HEK293 (cell line): Measurements from ENCODE around the gene CTRB1.

Source experiments
- MEIS1 ChIP-seq: sonication (generic); formaldehyde crosslinking; IDR thresholded peaks from 2 replicates; pipeline ENCODE4 v1.8.1; 2022; ENCODE audit warnings: missing genetic modification reagents, mild to moderate bottlenecking, borderline replicate concordance
- RBAK ChIP-seq: fragments of 450-650 bp; formaldehyde crosslinking; IDR thresholded peaks from 2 replicates; pipeline ENCODE4 v1.5.1; 2016; ENCODE audit warnings: missing biosample characterization, missing genetic modification characterization
- SCRT2 ChIP-seq: fragments of 450-650 bp; formaldehyde crosslinking; IDR thresholded peaks from 2 replicates; pipeline ENCODE4 v1.5.1; 2016; ENCODE audit warnings: missing biosample characterization, missing genetic modification characterization
- ZBTB48 ChIP-seq: fragments of 450-650 bp; formaldehyde crosslinking; IDR thresholded peaks from 2 replicates; pipeline ENCODE4 v1.5.1; 2016; ENCODE audit warnings: missing biosample characterization, missing genetic modification characterization
- ZFP69B ChIP-seq: fragments of 450-650 bp; formaldehyde crosslinking; IDR thresholded peaks from 2 replicates; pipeline ENCODE4 v1.5.1; 2016; ENCODE audit warnings: missing biosample characterization, missing genetic modification characterization
- ZNF155 ChIP-seq: fragments of 450-650 bp; formaldehyde crosslinking; IDR thresholded peaks from 2 replicates; pipeline ENCODE4 v1.5.1; 2016; ENCODE audit warnings: missing biosample characterization, missing genetic modification characterization
- ZNF23 ChIP-seq: fragments of 450-650 bp; formaldehyde crosslinking; IDR thresholded peaks from 2 replicates; pipeline ENCODE4 v1.5.1; 2016; ENCODE audit warnings: missing biosample characterization, missing genetic modification characterization, borderline replicate concordance
- ZNF292 ChIP-seq: fragments of 450-650 bp; formaldehyde crosslinking; IDR thresholded peaks from 2 replicates; pipeline ENCODE4 v1.5.1; 2016; ENCODE audit warnings: low read depth, missing biosample characterization, missing genetic modification characterization, borderline replicate concordance
- ZNF514 ChIP-seq: fragments of 450-650 bp; formaldehyde crosslinking; IDR thresholded peaks from 2 replicates; pipeline ENCODE4 v1.5.1; 2016; ENCODE audit warnings: missing biosample characterization, missing genetic modification characterization
- ZNF561 ChIP-seq: fragments of 450-650 bp; IDR thresholded peaks from 2 replicates; pipeline ENCODE4 v1.5.1; 2018; ENCODE audit warnings: missing biosample characterization, missing genetic modification characterization, borderline replicate concordance
- ZNF585B ChIP-seq: fragments of 450-650 bp; formaldehyde crosslinking; IDR thresholded peaks from 2 replicates; pipeline ENCODE4 v1.5.1; 2016; ENCODE audit warnings: missing biosample characterization, missing genetic modification characterization
- ZNF624 ChIP-seq: fragments of 450-650 bp; formaldehyde crosslinking; IDR thresholded peaks from 2 replicates; pipeline ENCODE4 v1.5.1; 2017; ENCODE audit warnings: missing biosample characterization, missing genetic modification characterization
- TF ChIP-seq, protein P1 (sequence below): fragments of 450-650 bp; formaldehyde crosslinking; IDR thresholded peaks from 2 replicates; pipeline ENCODE4 v1.5.1; 2016; ENCODE audit warnings: missing biosample characterization, missing genetic modification characterization, borderline replicate concordance
- TF ChIP-seq, protein P2 (sequence below): fragments of 450-650 bp; formaldehyde crosslinking; IDR thresholded peaks from 2 replicates; pipeline ENCODE4 v1.5.1; 2016; ENCODE audit warnings: missing biosample characterization, missing genetic modification characterization
- TF ChIP-seq, protein P3 (sequence below): sonication (generic); formaldehyde crosslinking; IDR thresholded peaks from 2 replicates; pipeline ENCODE4 v1.8.1; 2022; ENCODE audit warnings: mild to moderate bottlenecking, moderate library complexity, missing genetic modification reagents
- TF ChIP-seq, protein P4 (sequence below): fragments of 450-650 bp; IDR thresholded peaks from 2 replicates; pipeline ENCODE4 v1.5.1; 2018; ENCODE audit warnings: missing biosample characterization, mild to moderate bottlenecking, missing genetic modification characterization
- TF ChIP-seq, protein P5 (sequence below): fragments of 450-650 bp; IDR thresholded peaks from 2 replicates; pipeline ENCODE4 v1.5.1; 2018; ENCODE audit warnings: missing biosample characterization, missing genetic modification characterization
- TF ChIP-seq, protein P6 (sequence below): fragments of 450-650 bp; formaldehyde crosslinking; IDR thresholded peaks from 2 replicates; pipeline ENCODE4 v1.5.1; 2016; ENCODE audit warnings: missing biosample characterization, missing genetic modification characterization, borderline replicate concordance
- TF ChIP-seq, protein P7 (sequence below): fragments of 450-650 bp; formaldehyde crosslinking; IDR thresholded peaks from 2 replicates; pipeline ENCODE4; 2016; ENCODE audit warnings: missing biosample characterization, missing genetic modification characterization

The CTRB1 gene

DNA sequence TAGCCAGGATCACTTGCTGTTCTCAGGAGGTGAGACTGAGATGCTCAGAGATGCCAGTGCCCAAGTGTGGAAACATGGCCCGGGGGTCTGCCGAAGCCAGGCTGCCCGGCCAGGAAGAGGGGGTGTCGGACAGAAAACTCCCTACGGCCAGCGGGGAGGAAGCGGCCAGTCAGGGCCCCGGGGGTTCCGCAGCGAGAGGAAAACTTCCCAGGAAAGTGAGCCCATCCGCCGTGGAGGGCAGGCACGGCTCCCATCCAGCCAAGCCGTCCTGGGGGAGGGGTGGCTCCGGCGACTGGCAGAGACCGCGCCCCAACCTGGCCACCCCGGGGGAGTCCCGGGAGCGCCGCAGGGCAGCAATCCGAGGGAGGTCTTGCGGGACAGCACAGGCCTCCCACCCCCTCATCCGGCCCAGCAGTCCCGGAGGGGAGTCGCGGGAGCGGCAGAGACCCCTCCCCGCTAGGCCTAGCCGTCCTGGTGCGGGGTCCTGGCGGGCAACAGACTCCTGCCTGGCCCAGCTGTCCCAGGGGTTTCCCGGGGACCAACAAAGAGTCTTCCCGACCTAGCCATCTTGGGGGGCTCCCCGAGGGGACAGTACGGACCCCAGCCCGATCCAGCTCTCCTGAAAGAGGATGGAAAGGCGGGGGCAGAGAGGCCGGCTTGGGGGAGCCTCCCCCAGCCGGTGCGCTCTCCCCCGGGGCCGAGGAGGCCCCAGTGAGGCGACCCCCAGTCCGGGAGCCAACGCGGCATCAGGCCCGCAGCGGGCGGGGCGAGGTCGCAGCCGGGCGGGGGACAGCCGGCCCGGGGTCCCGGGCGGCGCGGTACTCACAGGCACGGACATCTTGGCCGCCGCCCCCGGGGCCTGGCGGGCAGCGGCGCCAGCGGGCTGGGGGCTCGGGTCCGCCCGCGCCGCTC, 46.5 kb downstream of the CTRB1 start (continued):
- TF ChIP-seq RBAK (tag by site-specific recombination): no peak
- no peak for TF ChIP-seq MEIS1
- TF ChIP-seq ZNF624: no peak
- no peak for TF ChIP-seq ZNF561
- no peak for TF ChIP-seq ZNF292 (tag by site-specific recombination)
- no peak for TF ChIP-seq ZFP69B (tag by site-specific recombination)
- TF ChIP-seq, protein P1, sequence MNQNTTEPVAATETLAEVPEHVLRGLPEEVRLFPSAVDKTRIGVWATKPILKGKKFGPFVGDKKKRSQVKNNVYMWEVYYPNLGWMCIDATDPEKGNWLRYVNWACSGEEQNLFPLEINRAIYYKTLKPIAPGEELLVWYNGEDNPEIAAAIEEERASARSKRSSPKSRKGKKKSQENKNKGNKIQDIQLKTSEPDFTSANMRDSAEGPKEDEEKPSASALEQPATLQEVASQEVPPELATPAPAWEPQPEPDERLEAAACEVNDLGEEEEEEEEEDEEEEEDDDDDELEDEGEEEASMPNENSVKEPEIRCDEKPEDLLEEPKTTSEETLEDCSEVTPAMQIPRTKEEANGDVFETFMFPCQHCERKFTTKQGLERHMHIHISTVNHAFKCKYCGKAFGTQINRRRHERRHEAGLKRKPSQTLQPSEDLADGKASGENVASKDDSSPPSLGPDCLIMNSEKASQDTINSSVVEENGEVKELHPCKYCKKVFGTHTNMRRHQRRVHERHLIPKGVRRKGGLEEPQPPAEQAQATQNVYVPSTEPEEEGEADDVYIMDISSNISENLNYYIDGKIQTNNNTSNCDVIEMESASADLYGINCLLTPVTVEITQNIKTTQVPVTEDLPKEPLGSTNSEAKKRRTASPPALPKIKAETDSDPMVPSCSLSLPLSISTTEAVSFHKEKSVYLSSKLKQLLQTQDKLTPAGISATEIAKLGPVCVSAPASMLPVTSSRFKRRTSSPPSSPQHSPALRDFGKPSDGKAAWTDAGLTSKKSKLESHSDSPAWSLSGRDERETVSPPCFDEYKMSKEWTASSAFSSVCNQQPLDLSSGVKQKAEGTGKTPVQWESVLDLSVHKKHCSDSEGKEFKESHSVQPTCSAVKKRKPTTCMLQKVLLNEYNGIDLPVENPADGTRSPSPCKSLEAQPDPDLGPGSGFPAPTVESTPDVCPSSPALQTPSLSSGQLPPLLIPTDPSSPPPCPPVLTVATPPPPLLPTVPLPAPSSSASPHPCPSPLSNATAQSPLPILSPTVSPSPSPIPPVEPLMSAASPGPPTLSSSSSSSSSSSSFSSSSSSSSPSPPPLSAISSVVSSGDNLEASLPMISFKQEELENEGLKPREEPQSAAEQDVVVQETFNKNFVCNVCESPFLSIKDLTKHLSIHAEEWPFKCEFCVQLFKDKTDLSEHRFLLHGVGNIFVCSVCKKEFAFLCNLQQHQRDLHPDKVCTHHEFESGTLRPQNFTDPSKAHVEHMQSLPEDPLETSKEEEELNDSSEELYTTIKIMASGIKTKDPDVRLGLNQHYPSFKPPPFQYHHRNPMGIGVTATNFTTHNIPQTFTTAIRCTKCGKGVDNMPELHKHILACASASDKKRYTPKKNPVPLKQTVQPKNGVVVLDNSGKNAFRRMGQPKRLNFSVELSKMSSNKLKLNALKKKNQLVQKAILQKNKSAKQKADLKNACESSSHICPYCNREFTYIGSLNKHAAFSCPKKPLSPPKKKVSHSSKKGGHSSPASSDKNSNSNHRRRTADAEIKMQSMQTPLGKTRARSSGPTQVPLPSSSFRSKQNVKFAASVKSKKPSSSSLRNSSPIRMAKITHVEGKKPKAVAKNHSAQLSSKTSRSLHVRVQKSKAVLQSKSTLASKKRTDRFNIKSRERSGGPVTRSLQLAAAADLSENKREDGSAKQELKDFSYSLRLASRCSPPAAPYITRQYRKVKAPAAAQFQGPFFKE: no peak
- TF ChIP-seq, protein P2, sequence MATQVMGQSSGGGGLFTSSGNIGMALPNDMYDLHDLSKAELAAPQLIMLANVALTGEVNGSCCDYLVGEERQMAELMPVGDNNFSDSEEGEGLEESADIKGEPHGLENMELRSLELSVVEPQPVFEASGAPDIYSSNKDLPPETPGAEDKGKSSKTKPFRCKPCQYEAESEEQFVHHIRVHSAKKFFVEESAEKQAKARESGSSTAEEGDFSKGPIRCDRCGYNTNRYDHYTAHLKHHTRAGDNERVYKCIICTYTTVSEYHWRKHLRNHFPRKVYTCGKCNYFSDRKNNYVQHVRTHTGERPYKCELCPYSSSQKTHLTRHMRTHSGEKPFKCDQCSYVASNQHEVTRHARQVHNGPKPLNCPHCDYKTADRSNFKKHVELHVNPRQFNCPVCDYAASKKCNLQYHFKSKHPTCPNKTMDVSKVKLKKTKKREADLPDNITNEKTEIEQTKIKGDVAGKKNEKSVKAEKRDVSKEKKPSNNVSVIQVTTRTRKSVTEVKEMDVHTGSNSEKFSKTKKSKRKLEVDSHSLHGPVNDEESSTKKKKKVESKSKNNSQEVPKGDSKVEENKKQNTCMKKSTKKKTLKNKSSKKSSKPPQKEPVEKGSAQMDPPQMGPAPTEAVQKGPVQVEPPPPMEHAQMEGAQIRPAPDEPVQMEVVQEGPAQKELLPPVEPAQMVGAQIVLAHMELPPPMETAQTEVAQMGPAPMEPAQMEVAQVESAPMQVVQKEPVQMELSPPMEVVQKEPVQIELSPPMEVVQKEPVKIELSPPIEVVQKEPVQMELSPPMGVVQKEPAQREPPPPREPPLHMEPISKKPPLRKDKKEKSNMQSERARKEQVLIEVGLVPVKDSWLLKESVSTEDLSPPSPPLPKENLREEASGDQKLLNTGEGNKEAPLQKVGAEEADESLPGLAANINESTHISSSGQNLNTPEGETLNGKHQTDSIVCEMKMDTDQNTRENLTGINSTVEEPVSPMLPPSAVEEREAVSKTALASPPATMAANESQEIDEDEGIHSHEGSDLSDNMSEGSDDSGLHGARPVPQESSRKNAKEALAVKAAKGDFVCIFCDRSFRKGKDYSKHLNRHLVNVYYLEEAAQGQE (tag by site-specific recombination): no peak
- TF ChIP-seq, protein P3, sequence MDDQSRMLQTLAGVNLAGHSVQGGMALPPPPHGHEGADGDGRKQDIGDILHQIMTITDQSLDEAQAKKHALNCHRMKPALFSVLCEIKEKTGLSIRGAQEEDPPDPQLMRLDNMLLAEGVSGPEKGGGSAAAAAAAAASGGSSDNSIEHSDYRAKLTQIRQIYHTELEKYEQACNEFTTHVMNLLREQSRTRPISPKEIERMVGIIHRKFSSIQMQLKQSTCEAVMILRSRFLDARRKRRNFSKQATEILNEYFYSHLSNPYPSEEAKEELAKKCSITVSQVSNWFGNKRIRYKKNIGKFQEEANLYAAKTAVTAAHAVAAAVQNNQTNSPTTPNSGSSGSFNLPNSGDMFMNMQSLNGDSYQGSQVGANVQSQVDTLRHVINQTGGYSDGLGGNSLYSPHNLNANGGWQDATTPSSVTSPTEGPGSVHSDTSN (CRISPR knock-in tag): no peak
- TF ChIP-seq, protein P4, sequence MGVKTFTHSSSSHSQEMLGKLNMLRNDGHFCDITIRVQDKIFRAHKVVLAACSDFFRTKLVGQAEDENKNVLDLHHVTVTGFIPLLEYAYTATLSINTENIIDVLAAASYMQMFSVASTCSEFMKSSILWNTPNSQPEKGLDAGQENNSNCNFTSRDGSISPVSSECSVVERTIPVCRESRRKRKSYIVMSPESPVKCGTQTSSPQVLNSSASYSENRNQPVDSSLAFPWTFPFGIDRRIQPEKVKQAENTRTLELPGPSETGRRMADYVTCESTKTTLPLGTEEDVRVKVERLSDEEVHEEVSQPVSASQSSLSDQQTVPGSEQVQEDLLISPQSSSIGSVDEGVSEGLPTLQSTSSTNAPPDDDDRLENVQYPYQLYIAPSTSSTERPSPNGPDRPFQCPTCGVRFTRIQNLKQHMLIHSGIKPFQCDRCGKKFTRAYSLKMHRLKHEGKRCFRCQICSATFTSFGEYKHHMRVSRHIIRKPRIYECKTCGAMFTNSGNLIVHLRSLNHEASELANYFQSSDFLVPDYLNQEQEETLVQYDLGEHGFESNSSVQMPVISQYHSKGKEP (tag by site-specific recombination): no peak
- TF ChIP-seq, protein P5, sequence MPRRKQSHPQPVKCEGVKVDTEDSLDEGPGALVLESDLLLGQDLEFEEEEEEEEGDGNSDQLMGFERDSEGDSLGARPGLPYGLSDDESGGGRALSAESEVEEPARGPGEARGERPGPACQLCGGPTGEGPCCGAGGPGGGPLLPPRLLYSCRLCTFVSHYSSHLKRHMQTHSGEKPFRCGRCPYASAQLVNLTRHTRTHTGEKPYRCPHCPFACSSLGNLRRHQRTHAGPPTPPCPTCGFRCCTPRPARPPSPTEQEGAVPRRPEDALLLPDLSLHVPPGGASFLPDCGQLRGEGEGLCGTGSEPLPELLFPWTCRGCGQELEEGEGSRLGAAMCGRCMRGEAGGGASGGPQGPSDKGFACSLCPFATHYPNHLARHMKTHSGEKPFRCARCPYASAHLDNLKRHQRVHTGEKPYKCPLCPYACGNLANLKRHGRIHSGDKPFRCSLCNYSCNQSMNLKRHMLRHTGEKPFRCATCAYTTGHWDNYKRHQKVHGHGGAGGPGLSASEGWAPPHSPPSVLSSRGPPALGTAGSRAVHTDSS (tag by site-specific recombination): no peak
- no peak for TF ChIP-seq SCRT2 (tag by site-specific recombination)
- no peak for TF ChIP-seq ZBTB48 (tag by site-specific recombination)
- TF ChIP-seq ZNF514 (tag by site-specific recombination): no peak
- TF ChIP-seq, protein P6, sequence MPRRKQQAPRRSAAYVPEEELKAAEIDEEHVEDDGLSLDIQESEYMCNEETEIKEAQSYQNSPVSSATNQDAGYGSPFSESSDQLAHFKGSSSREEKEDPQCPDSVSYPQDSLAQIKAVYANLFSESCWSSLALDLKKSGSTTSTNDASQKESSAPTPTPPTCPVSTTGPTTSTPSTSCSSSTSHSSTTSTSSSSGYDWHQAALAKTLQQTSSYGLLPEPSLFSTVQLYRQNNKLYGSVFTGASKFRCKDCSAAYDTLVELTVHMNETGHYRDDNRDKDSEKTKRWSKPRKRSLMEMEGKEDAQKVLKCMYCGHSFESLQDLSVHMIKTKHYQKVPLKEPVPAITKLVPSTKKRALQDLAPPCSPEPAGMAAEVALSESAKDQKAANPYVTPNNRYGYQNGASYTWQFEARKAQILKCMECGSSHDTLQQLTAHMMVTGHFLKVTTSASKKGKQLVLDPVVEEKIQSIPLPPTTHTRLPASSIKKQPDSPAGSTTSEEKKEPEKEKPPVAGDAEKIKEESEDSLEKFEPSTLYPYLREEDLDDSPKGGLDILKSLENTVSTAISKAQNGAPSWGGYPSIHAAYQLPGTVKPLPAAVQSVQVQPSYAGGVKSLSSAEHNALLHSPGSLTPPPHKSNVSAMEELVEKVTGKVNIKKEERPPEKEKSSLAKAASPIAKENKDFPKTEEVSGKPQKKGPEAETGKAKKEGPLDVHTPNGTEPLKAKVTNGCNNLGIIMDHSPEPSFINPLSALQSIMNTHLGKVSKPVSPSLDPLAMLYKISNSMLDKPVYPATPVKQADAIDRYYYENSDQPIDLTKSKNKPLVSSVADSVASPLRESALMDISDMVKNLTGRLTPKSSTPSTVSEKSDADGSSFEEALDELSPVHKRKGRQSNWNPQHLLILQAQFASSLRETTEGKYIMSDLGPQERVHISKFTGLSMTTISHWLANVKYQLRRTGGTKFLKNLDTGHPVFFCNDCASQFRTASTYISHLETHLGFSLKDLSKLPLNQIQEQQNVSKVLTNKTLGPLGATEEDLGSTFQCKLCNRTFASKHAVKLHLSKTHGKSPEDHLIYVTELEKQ (tag by site-specific recombination): no peak
- TF ChIP-seq, protein P7, sequence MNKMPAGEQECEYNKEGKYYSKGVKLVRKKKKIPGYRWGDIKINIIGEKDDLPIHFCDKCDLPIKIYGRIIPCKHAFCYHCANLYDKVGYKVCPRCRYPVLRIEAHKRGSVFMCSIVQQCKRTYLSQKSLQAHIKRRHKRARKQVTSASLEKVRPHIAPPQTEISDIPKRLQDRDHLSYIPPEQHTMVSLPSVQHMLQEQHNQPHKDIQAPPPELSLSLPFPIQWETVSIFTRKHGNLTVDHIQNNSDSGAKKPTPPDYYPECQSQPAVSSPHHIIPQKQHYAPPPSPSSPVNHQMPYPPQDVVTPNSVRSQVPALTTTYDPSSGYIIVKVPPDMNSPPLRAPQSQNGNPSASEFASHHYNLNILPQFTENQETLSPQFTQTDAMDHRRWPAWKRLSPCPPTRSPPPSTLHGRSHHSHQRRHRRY: no peak
- no peak for TF ChIP-seq ZNF155
- no peak for TF ChIP-seq ZNF23
- no peak for TF ChIP-seq ZNF585B (tag by site-specific recombination)
